ENCODE measurements around the gene ABCA4. TPM values are rescaled to one million over a fixed set of nuclear protein-coding genes. Genes with fewer than 3 reads are reported as not detected.
"Not testable (repeated sequence)": the region's sequence is repeated elsewhere in the genome, so short reads cannot be mapped to it uniquely, and the experiment has no call there.

Gene ABCA4
- total RNA-seq, 1 donor from 2014 or later, result 2.1 TPM

GRCh38 chr1:94149166-94149565 lies 28.2 kb upstream of the ABCA4 start:
- not testable (repeated sequence) for H3K27ac ChIP-seq (ENCODE audit: low read depth, low read length); H3K36me3 ChIP-seq (ENCODE audit: control insufficient read depth in 3 of 3, insufficient read depth in 3 of 3, low read length in 3 of 3)

DNA sequence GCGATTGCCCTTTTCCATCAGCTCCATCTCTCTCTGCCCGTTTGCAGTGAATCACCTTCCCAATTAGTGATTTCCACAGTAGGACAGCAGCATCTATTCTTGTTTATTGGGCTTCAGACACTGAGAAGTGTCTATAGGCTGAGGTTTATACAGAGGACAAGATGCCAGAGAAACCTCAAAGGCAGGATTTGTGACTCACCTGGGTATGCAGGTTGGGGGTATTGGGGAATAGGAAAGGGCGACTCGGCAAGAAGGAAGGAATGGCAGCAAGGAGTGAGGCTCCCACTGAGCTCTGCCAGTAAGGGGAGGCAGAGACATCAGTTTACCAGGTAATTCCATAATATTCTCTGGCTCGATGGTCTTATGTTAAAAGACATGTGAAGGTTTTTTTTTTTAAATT lies 25.3 kb upstream of the ABCA4 start:
- Histone ChIP-seq H3K4me1 (ENCODE audit: control insufficient read depth in 3 of 3, insufficient read depth in 3 of 3, low read length in 3 of 3) (peaks cover 0 to 3% (median 0%) of the 10 kb centered on the region in 3 donors), H3K36me3 (ENCODE audit: control insufficient read depth in 3 of 3, insufficient read depth in 3 of 3, low read length in 3 of 3) (no peaks in the 10 kb centered on the region), H3K4me3 (ENCODE audit: low read length in 3 of 3) (no peak overlapping the region), H3K9me3 (ENCODE audit: control insufficient read depth in 3 of 3, low read length in 3 of 3) (no peaks in the 10 kb centered on the region), H3K27ac (ENCODE audit: low read depth, low read length) (no peak overlapping the region), H3K9ac (ENCODE audit: low read depth in 1 of 3, low read length in 3 of 3) (no peak overlapping the region), H3K27me3 (ENCODE audit: control insufficient read depth in 3 of 3, insufficient read depth in 3 of 3, low read length in 3 of 3) (no peaks in the 10 kb centered on the region)

More at GRCh38 chr1:94149166-94149565, 28.2 kb upstream of the ABCA4 start:
- not testable (repeated sequence) for H3K4me1 ChIP-seq (ENCODE audit: control insufficient read depth in 3 of 3, insufficient read depth in 3 of 3, low read length in 3 of 3); H3K9ac ChIP-seq (ENCODE audit: low read depth in 1 of 3, low read length in 3 of 3); H3K4me3 ChIP-seq (ENCODE audit: low read length in 3 of 3); H3K9me3 ChIP-seq (ENCODE audit: control insufficient read depth in 3 of 3, low read length in 3 of 3); H3K27me3 ChIP-seq (ENCODE audit: control insufficient read depth in 3 of 3, insufficient read depth in 3 of 3, low read length in 3 of 3)

GRCh38 chr1:94144836-94145235 lies 23.9 kb upstream of the ABCA4 start:
- Histone ChIP-seq H3K4me3 (ENCODE audit: low read length in 3 of 3) (no peak overlapping the region), H3K36me3 (ENCODE audit: control insufficient read depth in 3 of 3, insufficient read depth in 3 of 3, low read length in 3 of 3) (no peaks in the 10 kb centered on the region), H3K4me1 (ENCODE audit: control insufficient read depth in 3 of 3, insufficient read depth in 3 of 3, low read length in 3 of 3) (peaks cover 0 to 3% (median 0%) of the 10 kb centered on the region in 3 donors), H3K9ac (ENCODE audit: low read depth in 1 of 3, low read length in 3 of 3) (no peak overlapping the region), H3K27ac (ENCODE audit: low read depth, low read length) (no peak overlapping the region), H3K27me3 (ENCODE audit: control insufficient read depth in 3 of 3, insufficient read depth in 3 of 3, low read length in 3 of 3) (no peaks in the 10 kb centered on the region), H3K9me3 (ENCODE audit: control insufficient read depth in 3 of 3, low read length in 3 of 3) (no peaks in the 10 kb centered on the region)

DNA sequence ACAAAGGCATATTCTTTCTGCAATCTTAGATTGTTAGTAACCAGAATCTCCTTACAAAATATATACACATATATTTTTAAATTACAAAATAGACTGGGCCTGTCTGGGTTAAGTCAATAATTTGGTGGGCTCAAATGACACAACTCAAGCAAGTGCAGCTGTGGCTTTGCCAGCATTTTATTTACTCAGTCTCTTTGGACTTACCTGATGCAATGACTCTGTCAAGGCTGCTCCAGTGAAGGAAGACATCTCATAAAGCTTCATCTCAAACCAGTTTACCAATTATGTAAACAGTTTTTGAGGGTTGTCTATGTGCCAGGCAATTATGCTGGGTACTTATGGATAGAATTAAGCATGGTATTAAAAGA lies 22.8 kb upstream of the ABCA4 start:
- H3K36me3 ChIP-seq (ENCODE audit: control insufficient read depth in 3 of 3, insufficient read depth in 3 of 3, low read length in 3 of 3), result no peaks in the 10 kb centered on the region
- H3K4me3 ChIP-seq (ENCODE audit: low read length in 3 of 3), result no peak overlapping the region
- no peaks in the 10 kb centered on the region for H3K27me3 ChIP-seq (ENCODE audit: control insufficient read depth in 3 of 3, insufficient read depth in 3 of 3, low read length in 3 of 3)
- no peaks in the 10 kb centered on the region for H3K9me3 ChIP-seq (ENCODE audit: control insufficient read depth in 3 of 3, low read length in 3 of 3)
- peaks cover 0 to 3% (median 0%) of the 10 kb centered on the region in 3 donors for H3K4me1 ChIP-seq (ENCODE audit: control insufficient read depth in 3 of 3, insufficient read depth in 3 of 3, low read length in 3 of 3)
- no peak overlapping the region for H3K27ac ChIP-seq (ENCODE audit: low read depth, low read length)
- H3K9ac ChIP-seq (ENCODE audit: low read depth in 1 of 3, low read length in 3 of 3), result no peak overlapping the region

- no peaks in the 10 kb centered on the region for H3K36me3 ChIP-seq (ENCODE audit: control insufficient read depth in 3 of 3, insufficient read depth in 3 of 3, low read length in 3 of 3)
- H3K9ac ChIP-seq (ENCODE audit: low read depth in 1 of 3, low read length in 3 of 3), result no peak overlapping the region
- H3K27ac ChIP-seq (ENCODE audit: low read depth, low read length), result no peak overlapping the region
- peaks cover 0 to 3% (median 0%) of the 10 kb centered on the region in 3 donors for H3K4me1 ChIP-seq (ENCODE audit: control insufficient read depth in 3 of 3, insufficient read depth in 3 of 3, low read length in 3 of 3)
- no peaks in the 10 kb centered on the region for H3K27me3 ChIP-seq (ENCODE audit: control insufficient read depth in 3 of 3, insufficient read depth in 3 of 3, low read length in 3 of 3)
- no peak overlapping the region for H3K4me3 ChIP-seq (ENCODE audit: low read length in 3 of 3)
- H3K9me3 ChIP-seq (ENCODE audit: control insufficient read depth in 3 of 3, low read length in 3 of 3), result no peaks in the 10 kb centered on the region
Measured at GRCh38 chr1:94143173-94143808, 22.3 kb upstream of the ABCA4 start.

- H3K27ac ChIP-seq (ENCODE audit: low read depth, low read length), result peak overlapping the region; percentile 14
- H3K4me3 ChIP-seq (ENCODE audit: low read length in 3 of 3), result no peak overlapping the region
- H3K27me3 ChIP-seq (ENCODE audit: control insufficient read depth in 3 of 3, insufficient read depth in 3 of 3, low read length in 3 of 3), result no peaks in the 10 kb centered on the region
- H3K9ac ChIP-seq (ENCODE audit: low read depth in 1 of 3, low read length in 3 of 3), result no peak overlapping the region
- no peaks in the 10 kb centered on the region for H3K36me3 ChIP-seq (ENCODE audit: control insufficient read depth in 3 of 3, insufficient read depth in 3 of 3, low read length in 3 of 3)
- H3K9me3 ChIP-seq (ENCODE audit: control insufficient read depth in 3 of 3, low read length in 3 of 3), result no peaks in the 10 kb centered on the region
- peaks cover 0 to 3% (median 0%) of the 10 kb centered on the region in 3 donors for H3K4me1 ChIP-seq (ENCODE audit: control insufficient read depth in 3 of 3, insufficient read depth in 3 of 3, low read length in 3 of 3)
Measured at GRCh38 chr1:94142583-94142982, 21.6 kb upstream of the ABCA4 start.

DNA sequence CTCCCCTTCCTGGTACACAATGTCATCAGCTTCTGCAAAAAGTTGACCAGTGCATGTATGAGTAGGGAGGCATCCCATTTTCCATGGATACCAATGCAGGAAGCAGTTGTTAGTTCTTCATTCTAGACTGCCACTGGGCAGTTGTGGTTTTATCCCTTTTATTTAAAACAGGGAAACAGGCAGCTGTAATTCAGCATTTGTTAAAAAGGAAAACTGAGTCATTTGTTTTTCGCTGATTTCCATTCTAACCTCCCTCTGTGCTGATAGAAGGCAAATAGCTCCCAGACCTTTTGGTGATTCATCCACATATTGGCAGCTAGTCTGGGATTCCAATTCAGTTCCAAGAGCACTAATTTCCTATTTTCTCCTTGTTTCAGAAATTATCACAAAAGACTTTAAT lies 21.1 kb upstream of the ABCA4 start:
- Histone ChIP-seq H3K4me3 (ENCODE audit: low read length in 3 of 3) (no peak overlapping the region), H3K4me1 (ENCODE audit: control insufficient read depth in 3 of 3, insufficient read depth in 3 of 3, low read length in 3 of 3) (peaks cover 0 to 3% (median 0%) of the 10 kb centered on the region in 3 donors), H3K27ac (ENCODE audit: low read depth, low read length) (no peak overlapping the region), H3K9ac (ENCODE audit: low read depth in 1 of 3, low read length in 3 of 3) (no peak overlapping the region), H3K36me3 (ENCODE audit: control insufficient read depth in 3 of 3, insufficient read depth in 3 of 3, low read length in 3 of 3) (no peaks in the 10 kb centered on the region), H3K9me3 (ENCODE audit: control insufficient read depth in 3 of 3, low read length in 3 of 3) (no peaks in the 10 kb centered on the region), H3K27me3 (ENCODE audit: control insufficient read depth in 3 of 3, insufficient read depth in 3 of 3, low read length in 3 of 3) (no peaks in the 10 kb centered on the region)

- H3K9me3 ChIP-seq (ENCODE audit: control insufficient read depth in 3 of 3, low read length in 3 of 3), result no peaks in the 10 kb centered on the region
- no peaks in the 10 kb centered on the region for H3K36me3 ChIP-seq (ENCODE audit: control insufficient read depth in 3 of 3, insufficient read depth in 3 of 3, low read length in 3 of 3)
- no peak overlapping the region for H3K4me3 ChIP-seq (ENCODE audit: low read length in 3 of 3)
- H3K27ac ChIP-seq (ENCODE audit: low read depth, low read length), result no peak overlapping the region
- no peak overlapping the region for H3K9ac ChIP-seq (ENCODE audit: low read depth in 1 of 3, low read length in 3 of 3)
- H3K4me1 ChIP-seq (ENCODE audit: control insufficient read depth in 3 of 3, insufficient read depth in 3 of 3, low read length in 3 of 3), result peaks cover 0 to 3% (median 0%) of the 10 kb centered on the region in 3 donors
- no peaks in the 10 kb centered on the region for H3K27me3 ChIP-seq (ENCODE audit: control insufficient read depth in 3 of 3, insufficient read depth in 3 of 3, low read length in 3 of 3)
Measured at GRCh38 chr1:94132111-94132510, 11.2 kb upstream of the ABCA4 start.

DNA sequence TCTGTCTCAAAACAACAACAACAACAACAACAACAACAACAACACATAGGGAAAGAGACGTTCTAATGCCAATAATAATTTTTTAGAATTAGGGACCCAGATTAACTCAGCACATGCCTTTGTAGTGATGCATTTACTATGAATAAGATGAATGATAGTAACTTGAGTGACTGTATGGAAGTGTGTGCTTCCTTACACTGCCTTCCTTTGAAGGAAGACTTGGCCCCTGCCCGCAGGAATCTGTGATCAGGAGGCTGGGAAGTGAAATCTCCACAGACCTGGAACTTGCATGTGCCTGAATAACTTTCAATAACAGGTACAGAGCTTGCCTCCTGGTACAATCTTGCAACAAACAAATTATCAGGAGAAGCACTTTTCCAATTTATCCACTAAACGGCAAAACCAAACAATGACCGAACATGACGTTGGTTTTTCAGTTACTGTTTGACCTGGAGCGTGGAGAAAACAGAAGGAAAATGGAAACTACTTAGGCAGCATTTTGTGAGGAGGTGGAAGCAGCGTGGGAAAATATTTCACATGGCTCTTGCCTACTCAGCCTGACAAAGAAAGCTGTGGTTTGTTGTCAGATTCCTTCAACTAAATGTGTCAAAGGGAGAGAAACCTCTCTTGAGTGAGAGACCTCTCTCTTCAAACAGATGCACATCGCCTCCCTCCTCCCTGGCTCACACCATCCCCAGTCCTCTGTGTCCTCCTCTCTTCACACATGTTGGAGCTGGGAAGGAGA lies 10.1 kb upstream of the ABCA4 start:
- no peak overlapping the region for H3K27ac ChIP-seq (ENCODE audit: low read depth, low read length)
- H3K27me3 ChIP-seq (ENCODE audit: control insufficient read depth in 3 of 3, insufficient read depth in 3 of 3, low read length in 3 of 3), result no peaks in the 10 kb centered on the region
- no peak overlapping the region for H3K9ac ChIP-seq (ENCODE audit: low read depth in 1 of 3, low read length in 3 of 3)
- no peak overlapping the region for H3K4me3 ChIP-seq (ENCODE audit: low read length in 3 of 3)
- peaks cover 0 to 3% (median 3%) of the 10 kb centered on the region in 3 donors for H3K4me1 ChIP-seq (ENCODE audit: control insufficient read depth in 3 of 3, insufficient read depth in 3 of 3, low read length in 3 of 3)
- H3K9me3 ChIP-seq (ENCODE audit: control insufficient read depth in 3 of 3, low read length in 3 of 3), result no peaks in the 10 kb centered on the region
- no peaks in the 10 kb centered on the region for H3K36me3 ChIP-seq (ENCODE audit: control insufficient read depth in 3 of 3, insufficient read depth in 3 of 3, low read length in 3 of 3)

GRCh38 chr1:94126651-94127050 lies 5.7 kb upstream of the ABCA4 start:
- Histone ChIP-seq H3K27ac (ENCODE audit: low read depth, low read length) (no peak overlapping the region), H3K9ac (ENCODE audit: low read depth in 1 of 3, low read length in 3 of 3) (no peak overlapping the region), H3K4me3 (ENCODE audit: low read length in 3 of 3) (no peak overlapping the region), H3K4me1 (ENCODE audit: control insufficient read depth in 3 of 3, insufficient read depth in 3 of 3, low read length in 3 of 3) (peaks cover 0 to 5% (median 3%) of the 10 kb centered on the region in 3 donors), H3K36me3 (ENCODE audit: control insufficient read depth in 3 of 3, insufficient read depth in 3 of 3, low read length in 3 of 3) (no peaks in the 10 kb centered on the region), H3K27me3 (ENCODE audit: control insufficient read depth in 3 of 3, insufficient read depth in 3 of 3, low read length in 3 of 3) (no peaks in the 10 kb centered on the region), H3K9me3 (ENCODE audit: control insufficient read depth in 3 of 3, low read length in 3 of 3) (no peaks in the 10 kb centered on the region)
